ENCODE measurements around the gene OBSL1.

GRCh38 chr2:219513787-219514186, 57.6 kb downstream of the OBSL1 start:
- TF ChIP-seq CTCF (IDR thresholded peaks at IDR 0.05 in 4 of 5, conservative IDR thresholded peaks at IDR 0.05 in 1 of 5): no peak
- no peak for TF ChIP-seq POLR2A (IDR thresholded peaks at IDR 0.05)

Measured in gastrocnemius medialis (tissue), 4 donors.